ENCODE measurements around the gene DEFB113. TPM values are rescaled to one million over a fixed set of nuclear protein-coding genes. Genes with fewer than 3 reads are reported as not detected.

The DEFB113 gene
- polyA plus RNA-seq, 1 donor from 2014 or later: not detected

DNA sequence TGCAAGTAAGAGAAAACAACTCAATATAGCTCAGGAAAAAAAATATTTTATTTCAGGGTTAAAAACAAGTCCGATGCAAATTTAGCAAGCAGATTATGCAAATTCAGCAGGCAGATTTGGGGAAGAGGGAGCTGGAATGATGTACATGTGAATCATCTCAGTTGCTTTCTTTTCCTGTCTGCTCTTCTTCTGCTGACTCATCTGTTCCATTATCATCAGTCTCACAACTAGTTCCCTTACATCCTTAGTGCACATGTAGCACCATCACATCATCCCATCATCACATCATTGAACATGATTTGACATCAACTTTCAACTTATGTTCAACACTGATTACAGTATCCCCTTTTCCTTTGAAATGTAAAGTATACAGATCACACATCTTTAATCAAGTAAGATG lies 11.5 kb upstream of the DEFB113 start:
- Histone ChIP-seq H3K9me2 (ENCODE audit: insufficient read depth, low read length) (no peaks in the 10 kb centered on the region), H3K4me3 (ENCODE audit: low read length) (no peak overlapping the region), H3K9ac (ENCODE audit: low read length) (no peak overlapping the region), H3F3A (ENCODE audit: insufficient read depth, low read length, poor library complexity, severe bottlenecking) (no peaks in the 10 kb centered on the region), H3K4me2 (ENCODE audit: low read length) (no peak overlapping the region), H3K79me2 (replicated peaks; ENCODE audit: insufficient read depth, low read length) (no peaks in the 10 kb centered on the region), H3K36me3 (ENCODE audit: insufficient read depth, low read length) (no peaks in the 10 kb centered on the region), H3K27me3 (ENCODE audit: insufficient read depth, low read depth, low read length) (no peaks in the 10 kb centered on the region), H2AFZ (ENCODE audit: low read depth, low read length) (no peak overlapping the region), H3K9me3 (ENCODE audit: low read length) (no peaks in the 10 kb centered on the region), H4K20me1 (ENCODE audit: insufficient read depth) (no peaks in the 10 kb centered on the region), H3K27ac (ENCODE audit: low read length) (no peak overlapping the region)
- TF ChIP-seq EZH2 (IDR thresholded peaks at IDR 0.05; ENCODE audit: borderline replicate concordance, insufficient read depth, low read length, poor library complexity, severe bottlenecking) (no peak), MXI1 (conservative IDR thresholded peaks at IDR 0.05; ENCODE audit: poor library complexity, severe bottlenecking) (no peak), TAF1 (IDR thresholded peaks at IDR 0.05; ENCODE audit: low read depth) (no peak), EP300 (conservative IDR thresholded peaks at IDR 0.05; ENCODE audit: poor library complexity, severe bottlenecking) (no peak), SMC3 (conservative IDR thresholded peaks at IDR 0.05; ENCODE audit: poor library complexity) (no peak), RAD21 (conservative IDR thresholded peaks at IDR 0.05) (no peak), POLR2AphosphoS5 (IDR thresholded peaks at IDR 0.05) (no peak)
- TF ChIP-seq, protein P1, sequence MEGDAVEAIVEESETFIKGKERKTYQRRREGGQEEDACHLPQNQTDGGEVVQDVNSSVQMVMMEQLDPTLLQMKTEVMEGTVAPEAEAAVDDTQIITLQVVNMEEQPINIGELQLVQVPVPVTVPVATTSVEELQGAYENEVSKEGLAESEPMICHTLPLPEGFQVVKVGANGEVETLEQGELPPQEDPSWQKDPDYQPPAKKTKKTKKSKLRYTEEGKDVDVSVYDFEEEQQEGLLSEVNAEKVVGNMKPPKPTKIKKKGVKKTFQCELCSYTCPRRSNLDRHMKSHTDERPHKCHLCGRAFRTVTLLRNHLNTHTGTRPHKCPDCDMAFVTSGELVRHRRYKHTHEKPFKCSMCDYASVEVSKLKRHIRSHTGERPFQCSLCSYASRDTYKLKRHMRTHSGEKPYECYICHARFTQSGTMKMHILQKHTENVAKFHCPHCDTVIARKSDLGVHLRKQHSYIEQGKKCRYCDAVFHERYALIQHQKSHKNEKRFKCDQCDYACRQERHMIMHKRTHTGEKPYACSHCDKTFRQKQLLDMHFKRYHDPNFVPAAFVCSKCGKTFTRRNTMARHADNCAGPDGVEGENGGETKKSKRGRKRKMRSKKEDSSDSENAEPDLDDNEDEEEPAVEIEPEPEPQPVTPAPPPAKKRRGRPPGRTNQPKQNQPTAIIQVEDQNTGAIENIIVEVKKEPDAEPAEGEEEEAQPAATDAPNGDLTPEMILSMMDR (IDR thresholded peaks at IDR 0.05; ENCODE audit: poor library complexity, severe bottlenecking): no peak
- TF ChIP-seq, protein P2, sequence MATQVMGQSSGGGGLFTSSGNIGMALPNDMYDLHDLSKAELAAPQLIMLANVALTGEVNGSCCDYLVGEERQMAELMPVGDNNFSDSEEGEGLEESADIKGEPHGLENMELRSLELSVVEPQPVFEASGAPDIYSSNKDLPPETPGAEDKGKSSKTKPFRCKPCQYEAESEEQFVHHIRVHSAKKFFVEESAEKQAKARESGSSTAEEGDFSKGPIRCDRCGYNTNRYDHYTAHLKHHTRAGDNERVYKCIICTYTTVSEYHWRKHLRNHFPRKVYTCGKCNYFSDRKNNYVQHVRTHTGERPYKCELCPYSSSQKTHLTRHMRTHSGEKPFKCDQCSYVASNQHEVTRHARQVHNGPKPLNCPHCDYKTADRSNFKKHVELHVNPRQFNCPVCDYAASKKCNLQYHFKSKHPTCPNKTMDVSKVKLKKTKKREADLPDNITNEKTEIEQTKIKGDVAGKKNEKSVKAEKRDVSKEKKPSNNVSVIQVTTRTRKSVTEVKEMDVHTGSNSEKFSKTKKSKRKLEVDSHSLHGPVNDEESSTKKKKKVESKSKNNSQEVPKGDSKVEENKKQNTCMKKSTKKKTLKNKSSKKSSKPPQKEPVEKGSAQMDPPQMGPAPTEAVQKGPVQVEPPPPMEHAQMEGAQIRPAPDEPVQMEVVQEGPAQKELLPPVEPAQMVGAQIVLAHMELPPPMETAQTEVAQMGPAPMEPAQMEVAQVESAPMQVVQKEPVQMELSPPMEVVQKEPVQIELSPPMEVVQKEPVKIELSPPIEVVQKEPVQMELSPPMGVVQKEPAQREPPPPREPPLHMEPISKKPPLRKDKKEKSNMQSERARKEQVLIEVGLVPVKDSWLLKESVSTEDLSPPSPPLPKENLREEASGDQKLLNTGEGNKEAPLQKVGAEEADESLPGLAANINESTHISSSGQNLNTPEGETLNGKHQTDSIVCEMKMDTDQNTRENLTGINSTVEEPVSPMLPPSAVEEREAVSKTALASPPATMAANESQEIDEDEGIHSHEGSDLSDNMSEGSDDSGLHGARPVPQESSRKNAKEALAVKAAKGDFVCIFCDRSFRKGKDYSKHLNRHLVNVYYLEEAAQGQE (IDR thresholded peaks at IDR 0.05; ENCODE audit: borderline replicate concordance): no peak

DNA sequence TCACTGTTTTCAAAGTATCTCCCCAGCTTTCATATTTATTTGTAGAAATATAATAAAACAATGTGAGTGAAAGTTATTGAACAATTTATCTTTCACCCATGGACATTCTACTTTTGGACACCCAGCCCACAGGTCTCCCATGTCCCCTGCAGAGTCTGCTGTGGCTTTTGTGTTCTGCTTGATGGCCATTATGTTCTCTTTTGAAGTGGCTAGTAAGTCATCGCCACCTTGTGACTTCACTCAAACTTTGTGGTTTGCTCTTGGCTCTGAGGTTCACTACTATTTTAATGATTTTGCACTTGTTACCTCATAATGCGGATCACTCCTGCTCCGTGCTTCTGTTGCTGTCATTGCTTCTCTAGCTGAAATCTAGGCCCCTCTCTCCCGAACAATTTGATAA lies 10.2 kb upstream of the DEFB113 start:
- Histone ChIP-seq H2AFZ (ENCODE audit: low read depth, low read length) (no peak overlapping the region), H3K9me2 (ENCODE audit: insufficient read depth, low read length) (no peaks in the 10 kb centered on the region), H3K27me3 (ENCODE audit: insufficient read depth, low read depth, low read length) (no peaks in the 10 kb centered on the region), H3K36me3 (ENCODE audit: insufficient read depth, low read length) (no peaks in the 10 kb centered on the region), H3K79me2 (replicated peaks; ENCODE audit: insufficient read depth, low read length) (no peaks in the 10 kb centered on the region), H3K9me3 (ENCODE audit: low read length) (no peaks in the 10 kb centered on the region), H3K4me3 (ENCODE audit: low read length) (no peak overlapping the region), H3K9ac (ENCODE audit: low read length) (no peak overlapping the region), H4K20me1 (ENCODE audit: insufficient read depth) (no peaks in the 10 kb centered on the region), H3F3A (ENCODE audit: insufficient read depth, low read length, poor library complexity, severe bottlenecking) (no peaks in the 10 kb centered on the region), H3K4me2 (ENCODE audit: low read length) (no peak overlapping the region), H3K27ac (ENCODE audit: low read length) (no peak overlapping the region)
- TF ChIP-seq RAD21 (conservative IDR thresholded peaks at IDR 0.05) (no peak), EP300 (conservative IDR thresholded peaks at IDR 0.05; ENCODE audit: poor library complexity, severe bottlenecking) (no peak), TAF1 (IDR thresholded peaks at IDR 0.05; ENCODE audit: low read depth) (no peak), POLR2AphosphoS5 (IDR thresholded peaks at IDR 0.05) (no peak), SMC3 (conservative IDR thresholded peaks at IDR 0.05; ENCODE audit: poor library complexity) (no peak), EZH2 (IDR thresholded peaks at IDR 0.05; ENCODE audit: borderline replicate concordance, insufficient read depth, low read length, poor library complexity, severe bottlenecking) (no peak), MXI1 (conservative IDR thresholded peaks at IDR 0.05; ENCODE audit: poor library complexity, severe bottlenecking) (no peak)
- TF ChIP-seq, protein P1 (IDR thresholded peaks at IDR 0.05; ENCODE audit: poor library complexity, severe bottlenecking): no peak
- TF ChIP-seq, protein P2 (IDR thresholded peaks at IDR 0.05; ENCODE audit: borderline replicate concordance): no peak
